ENCODE results near the gene NPTX2.

DNA sequence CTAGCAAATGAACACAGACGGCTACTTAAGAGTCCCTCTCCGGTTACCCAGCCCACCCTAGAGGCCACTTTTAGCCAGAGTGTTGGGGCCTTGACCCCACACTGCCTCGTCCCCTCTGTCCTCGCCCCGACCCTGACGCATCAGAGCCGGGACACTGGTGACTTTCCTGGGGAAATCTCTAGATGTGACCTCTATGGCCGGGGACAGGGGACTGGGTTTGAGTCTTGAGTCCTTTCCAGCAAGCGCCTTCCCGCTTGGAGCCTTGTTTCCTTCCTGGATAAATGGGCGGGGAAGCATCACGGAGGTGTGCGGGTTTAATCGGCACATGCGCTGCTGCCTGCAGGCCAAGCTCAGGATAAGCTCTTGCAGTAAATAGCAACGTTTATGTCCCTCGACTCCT, 40.7 kb downstream of the NPTX2 start:
- TF ChIP-seq POLR2A (IDR thresholded peaks at IDR 0.05; ENCODE audit: low read length), result no peak
- TF ChIP-seq GATA1 (IDR thresholded peaks at IDR 0.05; ENCODE audit: low read depth, low read length), result no peak

Measured in erythroblast (primary cell).